ENCODE data around the gene SPOCK1.

GRCh38 chr5:137263371-137264005 lies 235.6 kb downstream of the SPOCK1 start:
- TF ChIP-seq CTCF (conservative IDR thresholded peaks at IDR 0.05; ENCODE audit: low read depth, low read length) (no peak), EZH2 (IDR thresholded peaks at IDR 0.05; ENCODE audit: low read length, unreplicated experiment) (no peak), EZH2phosphoT487 (IDR thresholded peaks at IDR 0.05; ENCODE audit: borderline replicate concordance, low read length) (no peak)
